HG03280 (cell line): ENCODE results near the gene FAHD1.
"Not testable (repeated sequence)": the region's sequence is repeated elsewhere in the genome, so short reads cannot be mapped to it uniquely, and the experiment has no call there.

ENCODE experiments used
- ATAC-seq: cut with Tn5 transposase; IDR thresholded peaks from one replicate; pipeline ENCODE4 v1.9.1; 2021; ENCODE audit warnings: mild to moderate bottlenecking, moderate library complexity; ENCODE audit not compliant: unreplicated experiment

FAHD1 gene

GRCh38 chr16:1834096-1834495 is 7.1 kb downstream of the FAHD1 start:
- no peak for ATAC-seq

- no peak for ATAC-seq
Observed at GRCh38 chr16:1839554-1839953, 12.5 kb downstream of the FAHD1 start.

GRCh38 chr16:1845985-1846384 is 19.0 kb downstream of the FAHD1 start:
- ATAC-seq = no peak

- ATAC-seq = no peak
Observed at GRCh38 chr16:1846416-1846815, 19.4 kb downstream of the FAHD1 start.

- no peak for ATAC-seq
Observed at GRCh38 chr16:1850981-1851380, 24.0 kb downstream of the FAHD1 start.

- ATAC-seq = no peak
Observed at GRCh38 chr16:1851793-1852192, 24.8 kb downstream of the FAHD1 start.

GRCh38 chr16:1857433-1858097 is 30.6 kb downstream of the FAHD1 start:
- ATAC-seq = no peak

GRCh38 chr16:1858189-1858865 is 31.3 kb downstream of the FAHD1 start:
- ATAC-seq = no peak

GRCh38 chr16:1859650-1860049 is 32.6 kb downstream of the FAHD1 start:
- ATAC-seq = no peak

GRCh38 chr16:1861730-1862129 is 34.7 kb downstream of the FAHD1 start:
- no peak for ATAC-seq

GRCh38 chr16:1862394-1862793 is 35.4 kb downstream of the FAHD1 start:
- ATAC-seq = no peak

GRCh38 chr16:1863681-1864460 is 36.9 kb downstream of the FAHD1 start:
- ATAC-seq = no peak

- ATAC-seq = no peak
Observed at GRCh38 chr16:1865902-1866690, 39.1 kb downstream of the FAHD1 start.

GRCh38 chr16:1870365-1871082 is 43.5 kb downstream of the FAHD1 start:
- ATAC-seq = no peak

GRCh38 chr16:1871974-1872635 is 45.1 kb downstream of the FAHD1 start, which contains the start of gene MEIOB:
MEIOB (minus strand) TSS chr16:1872164; CDS start chr16:1868175, 3,989 bp downstream.
- no peak for ATAC-seq

- ATAC-seq = no peak
Observed at GRCh38 chr16:1874854-1875253, 47.8 kb downstream of the FAHD1 start.

- ATAC-seq = not testable (repeated sequence)
Observed at GRCh38 chr16:1876066-1876465, 49.1 kb downstream of the FAHD1 start.

GRCh38 chr16:1876468-1876867 is 49.5 kb downstream of the FAHD1 start:
- no peak for ATAC-seq

- ATAC-seq = no peak
Observed at GRCh38 chr16:1877089-1877488, 50.1 kb downstream of the FAHD1 start.

- no peak for ATAC-seq
Observed at GRCh38 chr16:1877804-1878203, 50.8 kb downstream of the FAHD1 start.
